ENCODE data around the gene DHX15.

The DHX15 gene

DNA sequence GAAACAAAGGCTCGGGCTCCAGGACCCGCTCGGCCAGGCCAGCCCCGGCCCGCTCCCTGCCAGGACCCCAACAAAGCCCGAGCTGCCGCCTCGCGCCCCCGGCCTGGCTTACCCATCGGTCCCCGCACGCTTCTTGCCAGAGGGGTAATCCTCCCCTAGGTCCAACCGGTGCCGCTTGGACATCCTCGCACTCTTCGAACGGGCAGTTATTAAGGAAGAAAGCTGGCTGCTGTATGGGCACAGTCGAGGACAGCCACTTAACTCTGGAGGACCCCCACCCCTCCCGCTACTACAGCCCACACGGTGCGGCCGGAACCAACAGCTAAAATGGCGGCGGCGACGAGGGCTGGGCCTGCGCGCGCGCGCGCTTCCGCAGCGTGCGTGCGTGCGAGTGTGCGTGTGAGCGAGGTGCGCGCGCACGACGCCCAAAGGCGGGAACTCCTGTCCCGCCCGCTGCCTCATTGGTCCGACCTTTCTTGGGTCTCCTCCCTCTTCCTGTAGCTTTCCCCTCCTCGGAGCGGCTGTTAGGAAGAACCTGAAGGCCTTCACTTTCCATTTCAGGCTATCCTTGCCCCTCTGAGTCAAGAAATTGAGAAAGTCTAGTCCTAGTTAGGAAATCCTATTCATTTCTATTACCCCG lies at the start of gene DHX15:
Gene DHX15, minus strand, starts transcription at position 344 of the 640 bp plus-strand sequence. Its CDS starts 161 bp downstream, at position 183.
- peak; percentile 96 to 98 for DNase-seq

DNA sequence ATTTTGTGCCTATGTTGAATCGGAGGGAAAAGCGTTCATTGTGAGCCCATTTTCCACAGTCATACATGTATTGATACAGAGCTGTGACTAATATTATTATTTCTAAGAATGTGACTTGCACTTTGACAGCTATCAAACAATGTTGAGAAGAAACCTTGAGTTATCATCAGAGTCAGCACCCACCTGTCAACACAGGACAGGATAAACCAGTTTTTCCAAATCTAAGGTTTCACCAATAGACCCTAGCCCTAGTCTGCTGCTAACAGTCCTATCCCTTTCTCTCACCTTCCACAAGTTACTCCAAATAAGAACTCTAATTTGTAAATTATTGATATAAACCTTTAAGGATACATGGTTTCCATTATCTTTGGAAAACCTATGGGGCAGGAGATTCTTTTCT lies 47.7 kb upstream of the DHX15 start:
- no peak for DNase-seq

DNA sequence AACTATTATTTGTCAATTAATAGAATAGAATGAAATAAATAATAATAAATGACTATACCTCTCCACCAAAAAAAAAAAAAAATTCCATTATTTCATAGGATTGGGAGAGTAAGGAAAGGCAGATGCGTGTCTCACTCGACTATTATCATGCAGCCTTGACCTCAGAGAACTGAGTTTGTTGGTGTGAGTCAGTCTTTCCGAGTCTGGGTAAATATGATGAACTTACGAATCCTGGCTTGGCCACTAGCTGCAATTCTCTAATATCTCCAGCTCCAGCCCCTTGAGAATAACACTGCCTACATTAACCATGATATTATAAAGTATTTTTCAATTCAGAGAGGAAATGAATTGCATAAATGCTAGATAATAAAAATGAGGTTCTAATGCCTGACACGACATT lies 46.6 kb upstream of the DHX15 start:
- DNase-seq: no peak

DNA sequence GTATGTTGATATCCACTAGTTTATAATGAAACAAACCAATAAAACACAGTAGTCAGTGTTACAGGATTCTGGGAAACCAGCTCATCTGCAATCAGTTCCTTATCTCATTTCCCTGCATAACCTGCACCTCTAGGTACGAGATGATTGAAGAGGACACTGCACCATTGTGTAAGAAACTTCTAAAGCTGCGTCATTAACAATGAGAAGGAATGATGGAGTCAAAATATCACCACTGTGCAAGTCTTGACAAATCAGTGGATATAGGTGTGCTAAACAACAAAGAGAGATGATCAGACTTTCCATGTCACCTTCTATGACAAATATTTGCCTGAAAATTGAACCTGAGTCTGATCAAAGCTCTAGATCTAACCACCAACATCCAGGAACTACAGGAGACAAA lies 40.7 kb upstream of the DHX15 start:
- no peak for DNase-seq

DNA sequence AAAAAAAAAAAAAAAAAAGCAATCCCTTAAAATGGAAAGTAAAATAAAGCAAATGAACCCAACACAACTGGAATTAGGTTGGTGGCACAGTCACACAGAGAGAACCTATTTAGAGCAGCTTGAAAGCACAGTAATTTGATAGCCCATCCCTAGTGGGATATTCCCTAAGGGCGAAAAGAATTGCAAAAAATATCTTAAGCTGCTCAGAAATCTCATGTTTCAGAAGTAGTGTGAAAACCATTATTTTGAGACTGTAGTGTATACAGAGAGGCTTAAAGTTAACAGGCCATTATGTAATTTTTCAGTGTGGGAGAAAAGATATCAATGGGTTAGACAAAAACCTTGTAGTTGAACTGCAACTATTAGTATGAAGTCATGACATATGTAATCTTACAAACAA lies 40.0 kb upstream of the DHX15 start:
- DNase-seq: no peak

DNA sequence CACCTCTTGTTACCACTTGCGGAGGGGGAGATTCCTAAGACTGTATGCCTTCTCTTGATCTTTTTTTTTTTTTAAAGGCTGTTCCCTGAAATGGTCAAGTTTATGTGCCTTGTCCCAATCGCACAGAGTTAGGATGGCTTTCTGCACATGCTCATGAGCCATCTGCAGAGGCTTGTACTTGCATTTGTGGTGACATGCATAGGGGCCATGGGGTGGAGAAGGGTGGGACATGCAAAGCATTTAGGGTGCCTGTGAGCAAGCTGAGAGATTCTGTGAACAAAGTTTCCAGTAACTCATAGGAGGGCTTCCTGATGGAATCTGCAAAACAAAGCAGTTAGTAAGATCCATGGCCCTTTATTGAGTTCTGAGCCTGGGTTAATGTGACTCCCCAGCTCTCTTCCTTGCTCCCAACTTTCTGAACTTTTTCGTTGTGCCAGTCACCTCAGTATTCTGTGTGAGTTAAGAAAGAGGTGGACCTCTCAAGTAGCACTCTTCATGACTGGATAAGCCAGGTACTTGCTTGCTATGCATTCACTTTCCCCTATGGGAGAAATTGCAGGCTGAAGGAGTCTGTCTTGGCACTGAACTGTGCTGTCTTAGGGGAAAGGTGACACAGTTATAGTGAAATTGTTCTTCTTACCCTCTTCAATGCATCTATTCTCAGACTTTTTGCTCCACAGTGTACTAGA lies 37.9 kb upstream of the DHX15 start:
- no peak for DNase-seq

DNA sequence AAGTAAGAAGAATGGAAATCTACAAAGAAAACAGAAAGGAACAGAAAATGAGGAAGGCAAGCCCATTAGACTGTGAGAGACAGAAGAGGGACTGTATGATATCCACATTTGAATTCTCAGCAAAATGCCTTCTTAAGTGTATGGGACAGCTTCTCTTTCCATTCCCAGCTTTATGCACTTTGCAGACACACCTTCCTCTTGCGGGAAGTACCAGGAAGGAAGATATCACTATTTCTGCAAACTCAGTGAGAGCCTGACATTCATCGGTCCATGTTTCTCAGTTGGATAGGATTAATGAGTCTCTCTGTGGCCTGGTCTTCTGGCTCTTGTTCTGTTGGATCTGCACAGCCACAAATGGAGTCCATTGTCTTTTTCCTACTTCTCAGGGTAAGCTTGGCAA lies 31.6 kb upstream of the DHX15 start:
- DNase-seq: no peak

DNA sequence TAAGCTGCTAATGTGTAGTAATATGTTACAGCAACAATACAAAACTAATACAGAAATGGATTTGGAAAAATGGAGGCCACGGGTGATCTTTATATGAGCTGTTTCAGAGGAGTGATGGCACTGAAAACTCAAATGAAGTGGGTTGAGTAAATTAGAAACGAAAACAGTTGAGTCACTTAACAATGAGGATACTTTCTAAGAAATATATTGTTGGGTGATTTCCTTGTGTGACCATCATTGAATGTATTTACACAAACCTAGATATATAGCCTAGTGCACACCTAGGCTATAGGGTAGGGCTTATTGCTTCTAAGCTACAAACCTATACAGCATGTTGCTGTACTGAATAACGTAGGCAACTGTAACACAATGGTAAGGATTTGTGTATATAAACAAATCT lies 30.5 kb upstream of the DHX15 start:
- no peak for DNase-seq

DNA sequence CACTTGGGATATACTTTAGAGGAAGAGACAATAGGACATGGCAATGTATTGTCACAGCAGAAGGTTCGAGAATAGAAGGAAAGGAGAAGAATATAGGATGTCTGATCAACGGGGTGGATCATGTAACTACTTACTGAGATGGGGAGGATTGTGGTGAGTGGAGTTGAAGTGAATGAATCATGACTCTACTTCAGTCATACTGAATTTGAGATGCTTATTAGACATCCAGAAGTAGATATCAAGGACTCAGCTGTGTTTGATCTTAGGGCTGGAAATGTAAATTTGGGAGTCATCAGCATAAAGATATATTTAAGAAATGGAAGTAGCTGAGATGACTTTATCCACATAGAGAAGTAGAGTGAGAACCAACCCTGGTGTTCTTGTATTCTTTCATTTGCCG lies 29.1 kb upstream of the DHX15 start:
- no peak for DNase-seq

DNA sequence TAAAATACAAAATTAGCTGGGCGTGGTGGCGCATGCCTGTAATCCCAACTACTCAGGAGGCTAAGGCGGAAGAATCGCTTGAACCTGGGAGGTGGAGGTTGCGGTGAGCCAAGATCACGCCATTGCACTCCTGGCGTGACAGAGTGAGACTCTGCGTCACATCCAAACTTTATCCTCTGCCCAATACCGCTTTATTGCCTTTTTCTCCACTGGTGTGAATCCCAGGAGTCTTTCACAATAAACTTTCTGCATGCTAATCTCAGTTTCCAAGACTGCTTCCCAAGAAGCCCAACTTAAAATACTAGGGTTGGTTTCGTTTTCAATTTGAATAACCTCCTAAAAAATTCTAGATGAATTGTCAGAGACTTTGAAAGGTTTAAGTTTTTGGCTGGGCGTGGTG lies 27.2 kb upstream of the DHX15 start:
- no peak for DNase-seq

DNA sequence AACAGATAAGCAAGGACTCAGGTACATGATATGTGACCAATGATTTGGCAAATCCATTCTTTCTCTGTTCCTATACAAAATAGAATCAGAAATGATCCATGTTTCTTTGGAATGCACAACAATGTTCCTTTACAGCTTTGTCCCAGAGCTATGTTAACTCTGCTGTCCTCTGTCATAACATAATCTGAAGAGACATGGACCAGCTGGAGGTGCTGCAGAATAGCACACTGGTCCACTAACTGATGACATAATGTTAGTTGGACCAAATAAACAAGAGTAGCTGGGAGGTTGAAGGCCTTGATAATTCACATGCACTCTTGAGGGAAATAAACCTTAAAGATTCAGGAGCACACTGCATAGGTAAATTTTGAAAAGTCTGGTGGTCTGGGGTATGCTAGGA lies 23.0 kb upstream of the DHX15 start:
- DNase-seq: no peak

DNA sequence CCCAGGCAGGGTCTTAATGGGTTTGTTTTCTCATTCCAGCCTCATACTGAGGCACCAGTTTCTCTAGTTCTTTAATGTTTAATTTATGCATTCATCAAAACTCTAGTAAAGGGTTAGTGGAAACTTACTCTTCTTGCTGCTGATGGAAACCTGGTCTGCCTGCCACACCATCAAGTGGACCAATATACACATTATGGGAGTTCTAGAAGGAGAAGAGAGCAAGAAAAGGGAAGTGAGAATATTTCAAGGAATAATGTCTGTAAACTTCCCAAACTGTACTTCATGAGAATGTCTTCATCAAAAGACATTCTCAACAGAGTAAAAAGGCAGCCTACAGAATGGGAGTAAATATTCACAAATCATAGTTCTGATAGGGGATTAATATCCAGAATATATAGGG lies 20.9 kb upstream of the DHX15 start:
- peak; percentile 28 to 44 for DNase-seq

DNA sequence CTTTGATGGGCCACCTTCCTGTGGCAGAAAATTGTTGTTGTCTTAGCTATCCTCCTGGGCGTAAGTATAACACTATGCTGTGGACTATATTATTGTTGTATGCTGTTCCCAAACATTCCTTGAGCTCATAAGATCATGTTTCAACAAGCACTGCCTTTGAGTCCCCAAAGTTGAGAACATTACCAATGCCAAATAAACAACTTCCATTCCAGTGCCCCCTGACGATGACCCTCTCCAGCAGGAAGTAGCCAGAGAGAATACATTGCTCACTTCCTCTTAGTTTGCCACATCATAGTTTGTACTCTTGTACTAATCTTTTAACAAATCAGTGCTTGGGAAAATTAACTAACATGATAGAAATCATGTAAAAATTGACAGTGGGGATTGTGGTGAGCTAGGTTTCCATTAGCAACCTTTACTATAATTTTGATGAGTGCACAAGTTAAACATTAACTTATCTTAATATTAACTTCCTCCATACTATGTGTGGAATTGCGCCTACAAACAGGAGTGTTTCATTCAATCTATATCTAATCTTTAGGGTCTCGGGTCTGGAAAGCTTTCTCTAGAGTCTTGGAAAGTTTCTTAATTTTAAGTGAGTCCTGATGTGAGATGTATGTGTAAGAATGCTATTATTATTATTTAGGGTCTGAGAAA lies 20.3 kb upstream of the DHX15 start:
- DNase-seq: peak in 1 of 2 donors; percentile 8

DNA sequence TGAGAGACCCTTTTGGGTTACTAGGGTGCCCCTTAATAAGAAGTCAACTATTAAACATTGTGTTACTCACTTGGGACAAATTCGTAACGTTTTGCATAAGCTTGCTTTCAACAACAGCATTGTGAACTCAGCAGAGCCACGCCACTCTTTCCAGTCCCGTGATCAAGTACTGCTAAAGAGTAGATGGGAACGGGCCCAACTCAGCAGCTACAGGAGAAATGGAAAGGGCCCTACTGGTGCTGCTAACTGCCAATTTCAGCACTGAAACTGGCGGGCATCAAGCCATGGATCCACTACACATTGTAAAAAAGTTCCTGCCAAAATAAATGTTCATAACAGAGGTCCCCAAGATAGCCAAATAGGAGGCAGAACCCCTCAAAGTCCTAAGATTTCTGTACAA lies 19.0 kb upstream of the DHX15 start:
- DNase-seq: no peak

DNA sequence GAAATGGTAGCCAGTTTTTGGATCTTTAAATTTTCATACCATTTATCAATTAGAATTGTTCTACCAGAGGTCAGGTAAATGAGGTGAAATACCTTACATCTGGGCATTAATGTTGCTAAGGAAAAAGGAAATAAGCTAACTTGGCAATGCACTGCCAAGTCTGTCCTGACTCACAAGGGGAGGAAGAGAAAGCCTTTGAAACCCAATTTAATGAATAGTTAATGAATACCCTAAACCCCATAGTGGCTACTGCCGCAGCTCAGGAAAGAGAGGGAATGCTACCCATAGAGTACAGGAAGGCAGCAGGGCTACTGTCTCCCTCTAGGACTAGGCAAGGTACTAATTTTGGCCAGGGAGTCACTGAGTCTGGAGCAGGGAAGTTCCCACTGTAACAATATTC lies 16.8 kb upstream of the DHX15 start:
- DNase-seq: no peak

DNA sequence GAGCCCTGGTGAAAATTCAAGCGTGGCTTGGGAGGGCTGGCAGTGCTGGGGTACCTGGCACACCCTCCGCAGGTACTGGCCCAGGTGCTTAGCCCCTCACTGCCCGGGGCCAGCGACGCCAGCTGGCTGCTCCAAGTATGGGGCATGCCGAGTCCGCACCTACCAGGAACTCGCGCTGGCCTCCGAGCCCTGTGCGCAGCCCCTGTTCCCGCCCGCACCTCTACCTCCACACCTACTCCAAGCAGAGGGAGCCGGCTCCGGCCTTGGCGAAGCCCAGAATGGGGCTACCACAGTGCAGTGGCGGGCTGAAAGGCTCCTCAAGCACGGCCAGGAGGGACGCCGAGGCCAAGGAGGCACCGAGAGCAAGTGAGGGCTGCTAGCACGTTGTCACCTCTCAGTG lies 14.9 kb upstream of the DHX15 start:
- DNase-seq: no peak

DNA sequence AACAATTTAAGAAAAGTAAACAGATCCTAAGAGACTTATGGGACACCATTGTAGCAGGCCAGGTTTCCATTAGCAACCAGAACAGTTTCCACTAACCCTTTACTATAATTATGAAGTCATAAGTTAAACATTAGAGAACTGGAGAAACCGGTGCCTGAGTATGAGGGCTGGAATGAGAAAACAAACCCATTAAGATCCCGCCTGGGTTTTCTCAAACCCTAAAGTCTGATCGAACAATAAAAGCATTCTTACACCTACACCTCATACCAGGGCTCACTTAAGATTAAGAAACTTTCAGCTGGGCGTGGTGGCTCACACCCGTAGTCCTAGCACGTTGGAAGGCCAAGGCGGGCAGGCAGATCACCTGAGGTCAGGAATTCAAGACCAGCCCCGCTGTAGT lies 13.7 kb upstream of the DHX15 start:
- no peak for DNase-seq

DNA sequence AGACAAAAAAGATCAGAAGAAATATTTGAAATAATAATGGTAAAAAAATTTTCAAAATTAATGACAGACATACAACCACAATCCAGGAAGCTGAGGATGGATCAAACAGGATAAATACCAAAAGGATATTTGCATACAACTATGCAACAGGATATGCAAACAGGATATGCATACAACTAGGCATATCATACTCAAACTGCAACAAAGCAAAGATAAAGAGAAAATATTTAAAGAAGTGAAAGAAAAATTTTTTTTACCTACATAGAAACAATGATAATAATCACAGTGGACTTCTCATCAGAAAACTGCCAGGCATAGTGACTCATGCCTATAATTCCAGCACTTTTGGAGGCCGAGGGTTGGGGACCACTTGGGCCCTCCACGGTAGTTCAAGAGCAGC lies 11.3 kb upstream of the DHX15 start:
- DNase-seq: no peak

DNA sequence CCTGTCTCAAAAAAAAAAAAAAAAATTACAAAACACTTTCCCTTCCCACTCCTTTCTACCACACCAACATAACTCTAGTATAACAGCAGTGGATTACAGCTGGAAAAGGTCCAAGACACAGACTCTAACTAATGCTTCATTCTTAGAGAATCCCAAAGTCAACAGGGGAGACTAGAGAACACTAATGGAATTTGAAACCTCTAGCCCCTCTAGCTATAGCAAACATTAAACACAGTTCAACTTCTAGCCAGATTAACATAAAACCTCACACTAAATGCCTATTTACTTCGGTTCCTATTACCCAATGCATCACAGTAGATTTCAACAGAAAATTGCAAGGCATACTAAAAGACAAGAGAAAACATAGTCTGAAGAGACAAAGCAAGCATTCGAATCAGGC lies 10.5 kb upstream of the DHX15 start:
- DNase-seq: no peak

DNA sequence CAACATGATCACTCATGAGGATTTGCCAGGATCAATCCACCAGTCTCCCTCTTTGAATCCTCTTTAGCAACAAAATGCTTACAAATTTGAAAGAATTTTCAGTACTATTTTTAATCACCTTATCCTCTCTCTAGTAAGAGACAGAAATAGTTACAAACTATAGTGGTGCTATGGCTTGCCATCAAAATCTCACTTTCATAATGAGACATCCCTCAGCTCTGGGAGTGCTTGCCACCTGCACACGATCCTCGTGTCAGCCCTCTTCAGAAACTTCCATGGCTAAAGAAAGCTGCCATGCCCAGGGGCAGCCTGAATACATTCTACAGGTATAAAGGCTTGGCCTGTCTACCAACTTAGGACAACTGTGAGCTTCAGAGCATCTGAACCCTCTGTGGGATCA lies 5.1 kb upstream of the DHX15 start:
- DNase-seq: no peak

DNA sequence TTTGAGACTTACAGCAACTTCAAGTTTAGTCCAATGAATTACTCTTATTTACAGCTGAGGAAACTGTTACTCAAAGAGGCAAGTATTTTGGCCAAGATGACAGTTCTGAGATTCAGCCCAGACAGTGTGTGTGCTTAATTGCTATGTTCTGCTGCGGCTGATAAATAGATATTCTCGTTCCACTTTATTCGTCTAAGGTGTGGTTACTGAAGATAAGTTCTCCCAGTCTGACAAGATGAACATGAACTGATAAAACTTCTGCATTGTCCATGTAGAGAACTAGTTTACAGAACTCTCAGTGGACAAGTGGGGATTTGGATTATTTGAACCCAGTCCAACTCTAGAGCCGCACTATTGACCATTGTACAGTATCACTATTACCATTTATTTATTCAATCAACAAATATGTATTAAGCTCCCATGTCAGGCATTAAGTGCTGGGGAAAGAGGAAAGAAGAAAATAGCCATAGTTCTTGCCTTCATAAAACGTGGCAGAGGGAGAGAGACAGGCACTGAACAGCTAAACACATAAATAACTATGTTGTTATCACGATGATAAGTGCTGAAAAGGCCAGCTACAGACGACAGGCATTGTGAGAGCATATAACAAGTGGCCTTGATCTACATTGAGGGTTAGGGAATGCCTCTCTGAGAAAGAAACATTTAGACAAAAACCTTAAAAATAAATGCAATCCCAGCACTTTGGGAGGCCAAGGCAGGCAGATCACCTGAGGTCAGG lies 4.0 kb upstream of the DHX15 start:
- DNase-seq: no peak

DNA sequence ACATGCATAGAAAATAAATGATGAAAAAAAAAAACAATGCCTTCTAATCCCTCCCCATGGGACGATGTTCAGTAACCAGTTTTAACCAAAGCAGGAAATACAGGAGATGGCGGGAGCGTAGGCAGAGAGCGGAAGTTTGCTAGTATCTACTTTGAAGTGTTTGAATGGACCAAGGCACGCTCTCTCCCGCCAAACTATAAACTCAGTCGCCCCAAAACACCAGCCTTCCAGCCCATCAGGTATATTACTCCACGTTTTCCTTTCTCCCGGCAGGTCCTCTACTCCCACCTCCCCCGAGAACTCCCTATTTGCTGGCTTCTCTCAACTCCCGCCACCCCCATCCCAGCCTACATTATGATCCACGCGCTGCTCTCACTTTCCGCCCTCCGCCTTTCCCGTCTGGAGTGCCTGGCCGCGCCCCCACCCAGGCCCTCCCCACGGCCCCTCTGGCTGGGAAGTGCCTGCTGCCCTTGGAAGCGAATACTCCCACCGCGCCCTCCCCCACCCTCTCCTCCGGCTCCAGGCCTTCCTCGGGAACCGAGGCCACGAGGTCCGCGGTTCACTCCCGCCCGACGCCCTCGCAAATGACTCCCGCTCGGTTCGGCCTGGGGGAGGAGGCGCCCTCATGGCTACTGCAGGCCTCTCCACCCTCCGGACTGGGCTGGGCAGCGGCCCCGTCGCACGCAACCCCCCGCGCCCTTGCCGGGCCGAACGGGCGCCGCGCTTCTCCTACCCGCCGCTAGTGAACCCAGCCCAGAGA lies 723 bp downstream of the DHX15 start:
- DNase-seq: peak; percentile 67 to 74

DNA sequence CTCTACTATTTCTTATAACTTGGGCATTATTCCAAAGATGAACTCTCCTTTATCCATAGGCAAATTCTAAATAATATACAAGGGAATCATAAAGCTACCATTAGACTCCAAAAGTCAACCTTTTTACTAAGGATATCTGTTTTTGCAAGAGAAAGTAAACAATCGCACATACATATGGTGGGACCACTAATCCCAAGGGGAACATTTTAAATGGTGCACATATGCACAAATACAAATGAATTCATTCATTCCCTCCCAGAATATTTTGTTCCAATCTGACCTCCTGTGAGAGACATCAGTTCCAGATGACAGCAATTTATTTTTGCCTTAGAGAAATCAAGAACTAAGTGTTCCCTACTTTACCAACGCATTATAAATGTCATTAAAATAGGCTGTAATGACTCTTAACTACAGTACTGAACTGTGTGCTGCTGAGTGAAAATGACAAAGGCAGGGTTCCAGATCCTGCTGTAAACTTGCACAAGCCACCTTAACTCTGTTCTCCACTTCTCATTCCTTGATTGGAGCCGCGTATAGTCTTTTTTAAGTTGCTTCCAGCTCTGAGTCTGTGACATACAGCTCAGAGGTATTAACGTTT lies 2.0 kb downstream of the DHX15 start:
- no peak for DNase-seq
